ENCODE data around the gene PLAC9.
"Not testable (repeated sequence)": the region's sequence is repeated elsewhere in the genome, so short reads cannot be mapped to it uniquely, and the experiment has no call there.

PLAC9 gene

GRCh38 chr10:80137920-80138319, 5.4 kb downstream of the PLAC9 start:
- DNase-seq (ENCODE audit: low read depth in 2 of 3, low spot score in 2 of 3): no peak

- DNase-seq (ENCODE audit: low read depth in 2 of 3, low spot score in 2 of 3): no peak
Observed at GRCh38 chr10:80139265-80139664, 6.7 kb downstream of the PLAC9 start.

- DNase-seq (ENCODE audit: low read depth in 2 of 3, low spot score in 2 of 3): no peak
Observed at GRCh38 chr10:80140251-80140650, 7.7 kb downstream of the PLAC9 start.

GRCh38 chr10:80141696-80142460, 9.3 kb downstream of the PLAC9 start:
- no peak for DNase-seq (ENCODE audit: low read depth in 2 of 3, low spot score in 2 of 3)

- peak in 1 of 3 experiments; percentile 18 for DNase-seq (ENCODE audit: low read depth in 2 of 3, low spot score in 2 of 3)
Observed at GRCh38 chr10:80144067-80144695, 11.7 kb downstream of the PLAC9 start.

- DNase-seq (ENCODE audit: low read depth in 2 of 3, low spot score in 2 of 3): peak in 1 of 3 experiments; percentile 25
Observed at GRCh38 chr10:80144696-80145131, 12.2 kb downstream of the PLAC9 start.

- DNase-seq (ENCODE audit: low read depth in 2 of 3, low spot score in 2 of 3): not testable (repeated sequence)
Observed at GRCh38 chr10:80145406-80146308, 13.1 kb downstream of the PLAC9 start.

- no peak for DNase-seq (ENCODE audit: low read depth in 2 of 3, low spot score in 2 of 3)
Observed at GRCh38 chr10:80146918-80147317, 14.4 kb downstream of the PLAC9 start.

- no peak for DNase-seq (ENCODE audit: low read depth in 2 of 3, low spot score in 2 of 3)
Observed at GRCh38 chr10:80148166-80148805, 15.8 kb downstream of the PLAC9 start.

GRCh38 chr10:80149123-80149522, 16.6 kb downstream of the PLAC9 start:
- no peak for DNase-seq (ENCODE audit: low read depth in 2 of 3, low spot score in 2 of 3)

GRCh38 chr10:80150172-80150571, 17.6 kb downstream of the PLAC9 start:
- no peak for DNase-seq (ENCODE audit: low read depth in 2 of 3, low spot score in 2 of 3)

- DNase-seq (ENCODE audit: low read depth in 2 of 3, low spot score in 2 of 3): no peak
Observed at GRCh38 chr10:80152820-80153219, 20.3 kb downstream of the PLAC9 start.

- no peak for DNase-seq (ENCODE audit: low read depth in 2 of 3, low spot score in 2 of 3)
Observed at GRCh38 chr10:80153460-80153859, 20.9 kb downstream of the PLAC9 start.

GRCh38 chr10:80154626-80154977, 22.1 kb downstream of the PLAC9 start:
- DNase-seq (ENCODE audit: low read depth in 2 of 3, low spot score in 2 of 3): no peak

GRCh38 chr10:80154978-80155695, 22.6 kb downstream of the PLAC9 start:
- DNase-seq (ENCODE audit: low read depth in 2 of 3, low spot score in 2 of 3): no peak

GRCh38 chr10:80155696-80156215, 23.2 kb downstream of the PLAC9 start:
- no peak for DNase-seq (ENCODE audit: low read depth in 2 of 3, low spot score in 2 of 3)

GRCh38 chr10:80156216-80156615, 23.7 kb downstream of the PLAC9 start:
- DNase-seq (ENCODE audit: low read depth in 2 of 3, low spot score in 2 of 3): no peak

GRCh38 chr10:80157561-80157960, 25.0 kb downstream of the PLAC9 start:
- no peak for DNase-seq (ENCODE audit: low read depth in 2 of 3, low spot score in 2 of 3)

- DNase-seq (ENCODE audit: low read depth in 2 of 3, low spot score in 2 of 3): no peak
Observed at GRCh38 chr10:80158126-80158525, 25.6 kb downstream of the PLAC9 start.

GRCh38 chr10:80158598-80159127, 26.1 kb downstream of the PLAC9 start:
- DNase-seq (ENCODE audit: low read depth in 2 of 3, low spot score in 2 of 3): no peak

Measured in activated CD8-positive, alpha-beta memory T cell treated with anti-CD3 and anti-CD28 coated beads for 48 hours (primary cell).